HG03196 (cell line): ENCODE results near the gene PALLD.
"Not testable (repeated sequence)": the region's sequence is repeated elsewhere in the genome, so short reads cannot be mapped to it uniquely, and the experiment has no call there.

ENCODE experiments used
- ATAC-seq: cut with Tn5 transposase; IDR thresholded peaks from one replicate; pipeline ENCODE4 v1.9.1; 2021; ENCODE audit not compliant: unreplicated experiment

Gene PALLD

DNA sequence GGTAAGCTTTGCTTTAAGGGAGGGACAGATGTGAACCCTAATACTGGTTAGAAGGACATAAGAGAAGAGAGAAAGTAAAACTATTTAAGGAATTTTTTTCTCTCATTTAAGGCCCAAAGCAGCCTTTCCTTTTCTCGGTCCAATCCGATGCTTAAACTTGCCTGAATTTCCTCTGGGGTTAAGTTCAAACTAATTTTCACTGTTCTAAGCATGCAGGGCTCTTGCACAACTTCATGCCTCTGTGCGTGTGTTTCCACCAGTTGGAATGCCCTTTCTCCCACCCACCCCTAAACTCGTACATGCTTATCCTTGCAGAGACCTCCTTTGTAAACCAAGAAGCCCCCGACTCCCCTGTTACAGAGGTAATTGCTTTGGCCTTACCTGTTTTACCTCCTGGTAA, 308.5 kb downstream of the PALLD start:
- ATAC-seq, result no peak

DNA sequence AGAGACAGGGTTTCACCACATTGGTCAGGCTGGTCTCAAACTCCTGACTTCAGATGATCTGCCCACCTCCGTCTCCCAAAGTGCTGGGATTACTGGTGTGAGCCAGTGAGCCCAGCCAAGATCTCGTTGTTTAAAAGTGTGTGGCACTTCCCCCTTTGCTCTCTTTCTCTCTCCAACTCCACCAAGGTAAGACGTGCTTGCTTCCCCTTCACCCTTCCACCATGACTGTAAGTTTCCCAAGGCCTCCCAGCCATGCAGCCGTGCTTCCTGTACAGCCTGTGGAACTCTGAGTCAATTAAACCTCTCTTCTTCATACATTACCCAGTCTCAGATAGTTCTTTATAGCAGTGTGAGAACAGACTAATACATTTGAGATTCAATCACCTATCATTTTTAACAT, 309.4 kb downstream of the PALLD start:
- ATAC-seq, result not testable (repeated sequence)

DNA sequence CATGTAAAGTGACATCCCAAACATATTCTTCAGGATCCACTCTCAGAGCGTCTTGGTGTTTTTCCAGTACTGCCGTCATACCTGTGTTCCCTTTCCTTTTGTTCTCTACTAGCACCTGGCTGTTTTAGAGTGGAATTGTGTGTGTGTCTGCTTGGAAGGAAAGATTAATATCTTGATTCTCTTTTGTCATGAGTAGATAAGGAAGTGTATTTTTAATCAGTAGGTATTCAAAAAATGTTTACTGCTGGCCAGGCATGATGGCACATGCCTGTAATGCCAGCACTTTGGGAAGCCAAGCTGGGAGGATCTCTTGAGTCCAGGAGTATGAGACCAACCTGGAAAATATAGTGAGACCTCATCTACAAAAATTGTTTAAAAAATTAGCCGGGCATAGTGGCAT, 314.4 kb downstream of the PALLD start:
- ATAC-seq, result no peak

DNA sequence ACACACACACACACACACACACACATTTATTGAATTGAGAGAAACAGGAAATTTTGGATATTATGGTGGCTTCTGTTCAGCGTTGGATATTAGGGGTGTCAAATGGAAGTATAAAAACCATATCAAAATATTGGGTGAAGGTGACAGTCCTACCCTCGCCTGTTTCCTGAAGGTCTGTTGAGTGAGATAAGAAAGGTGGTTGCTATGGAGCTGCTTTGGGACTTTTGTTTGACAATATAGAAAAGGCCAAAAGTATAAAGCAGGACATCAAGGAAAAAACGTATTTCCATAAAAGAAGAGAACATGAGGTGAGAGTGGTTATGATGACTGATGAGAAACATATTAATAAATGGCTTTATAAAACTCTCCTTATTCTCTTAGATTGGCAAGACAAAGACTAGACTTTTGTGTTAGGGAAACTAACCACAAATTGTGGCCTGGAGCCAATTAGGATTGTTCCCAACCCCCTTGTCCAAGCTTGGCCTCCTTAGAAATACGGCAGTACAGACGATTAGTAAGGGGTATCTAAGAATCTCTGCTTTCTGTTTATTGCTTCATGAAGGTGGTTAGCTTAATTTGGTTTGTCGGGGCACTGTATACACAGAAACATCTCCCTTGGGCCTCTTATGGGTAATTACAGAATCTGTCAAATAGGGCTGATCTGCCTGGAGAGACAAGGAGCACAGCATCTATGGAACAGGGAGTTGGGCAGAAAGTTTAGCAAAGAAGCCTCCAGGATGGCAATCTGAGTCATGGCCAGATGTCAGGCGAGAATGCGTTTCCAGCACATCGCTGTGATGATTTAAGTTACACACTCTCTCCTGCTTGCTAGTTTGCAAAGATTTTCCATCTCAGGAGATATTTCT, 315.2 kb downstream of the PALLD start:
- ATAC-seq, result no peak

DNA sequence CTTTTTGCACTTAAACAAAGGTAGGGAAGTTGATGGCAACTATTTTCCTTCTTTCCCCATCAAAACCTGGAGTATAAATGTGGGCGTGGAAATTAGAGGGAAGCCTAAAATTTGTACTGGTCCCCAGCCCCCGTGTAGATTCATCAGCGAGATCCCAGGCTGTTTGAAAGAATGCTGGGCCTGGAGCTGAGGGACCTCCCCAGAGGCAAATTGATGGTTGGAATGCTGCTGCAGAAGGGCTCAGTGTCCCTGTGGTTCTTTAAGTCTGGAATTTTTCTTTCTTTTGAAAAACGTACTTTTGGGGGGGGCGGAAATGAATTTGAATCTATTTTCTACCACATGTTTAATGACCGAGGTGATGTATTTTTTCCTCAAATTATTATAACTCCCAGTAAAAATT, 316.0 kb downstream of the PALLD start:
- no peak for ATAC-seq

DNA sequence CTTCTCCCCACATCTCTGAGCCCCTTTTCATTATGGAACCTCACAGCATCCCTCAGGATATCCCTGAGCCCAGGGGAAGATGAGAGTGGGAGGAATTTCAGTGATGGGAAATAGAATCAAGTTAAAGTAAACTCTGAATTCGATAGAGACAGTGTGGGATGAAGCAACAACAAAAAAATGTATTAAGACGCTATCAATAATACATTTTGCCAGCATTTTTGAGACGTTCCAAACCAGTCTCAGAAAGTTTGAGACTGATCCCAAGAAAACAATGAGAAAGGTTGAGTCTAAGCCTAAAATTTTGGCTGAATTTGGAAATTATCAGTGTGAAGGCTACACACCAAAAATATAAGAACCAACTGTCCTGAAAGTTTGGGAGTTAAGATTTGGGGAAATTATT, 317.0 kb downstream of the PALLD start:
- ATAC-seq, result no peak

DNA sequence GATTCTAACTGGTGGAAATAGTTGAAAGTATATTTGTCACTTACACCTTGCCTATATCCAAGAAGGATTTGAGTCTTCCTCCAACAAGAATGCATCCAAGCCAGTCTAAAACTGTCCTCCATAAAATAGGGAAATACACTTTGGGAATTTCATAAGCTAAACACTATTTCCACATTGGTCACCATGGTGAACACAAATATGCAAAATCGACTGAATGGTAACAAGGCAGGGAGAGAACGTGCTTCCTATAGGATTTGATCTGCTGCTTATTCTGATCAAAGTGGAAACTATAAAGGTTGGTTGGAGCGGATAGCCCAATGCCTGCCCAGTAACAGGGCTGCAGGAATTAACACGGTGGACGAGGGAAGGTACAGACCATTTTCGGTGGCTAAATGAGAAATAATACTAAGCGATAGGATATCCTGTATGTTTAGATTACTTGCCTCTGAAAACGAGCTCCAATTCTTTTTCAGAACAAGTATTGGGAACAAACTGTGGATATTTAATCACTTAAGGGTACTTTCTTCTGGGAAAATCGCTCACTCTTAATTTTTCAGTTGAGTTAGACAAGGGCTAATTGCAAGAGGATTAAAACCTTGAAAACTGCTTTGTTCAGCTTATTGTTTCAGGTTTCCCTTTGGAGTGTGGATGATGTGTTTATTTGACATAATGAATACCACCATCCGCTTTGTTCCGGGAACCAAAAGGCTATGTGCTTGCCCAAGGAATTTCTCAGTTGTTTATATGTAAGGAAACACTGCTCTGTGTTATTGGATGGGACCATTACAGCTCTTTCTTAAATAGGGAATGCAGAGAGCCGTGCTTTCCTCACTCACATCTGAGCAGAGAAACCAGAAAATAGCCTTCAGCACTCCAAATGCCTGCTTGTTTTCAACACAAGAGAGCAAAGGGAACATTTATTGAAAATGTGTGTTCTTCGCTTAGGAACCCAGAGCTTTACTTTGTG, 318.8 kb downstream of the PALLD start:
- ATAC-seq, result no peak

DNA sequence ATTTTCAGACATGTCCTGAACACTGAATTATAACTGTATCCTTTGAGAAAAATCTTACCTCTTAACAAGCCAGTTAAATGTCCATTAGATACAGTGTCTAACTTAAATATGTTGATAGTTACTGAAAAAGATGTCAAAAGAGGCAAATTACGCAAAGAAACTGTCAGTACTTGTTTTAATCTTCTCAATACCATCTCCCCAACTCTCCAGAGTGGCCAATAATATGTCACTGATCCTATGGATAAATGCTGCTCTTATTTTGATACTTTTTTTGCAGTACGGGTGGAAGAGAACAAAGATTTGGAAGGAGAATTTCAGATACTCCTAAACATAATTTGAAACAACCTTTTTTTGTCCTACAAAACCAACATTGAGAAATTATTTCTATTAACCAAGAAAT, 320.5 kb downstream of the PALLD start:
- no peak for ATAC-seq

DNA sequence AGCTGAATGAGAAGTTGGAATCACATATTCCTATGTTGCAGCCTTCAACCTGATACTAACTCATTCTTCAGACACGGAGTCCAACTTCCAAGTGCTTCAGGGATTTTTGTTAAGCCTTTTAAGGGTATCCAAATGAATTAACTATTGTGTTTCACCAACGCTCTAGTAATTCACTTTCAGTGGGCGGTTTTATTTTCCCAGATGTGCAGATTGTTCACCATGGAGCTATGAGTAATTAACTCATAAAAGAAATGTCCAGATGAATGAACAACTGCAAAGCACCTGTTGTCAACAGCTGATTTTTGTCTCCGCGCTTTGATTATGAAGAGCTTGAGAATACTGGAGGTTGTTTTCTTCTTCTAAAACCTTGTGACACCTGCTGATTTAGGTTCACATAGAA, 325.6 kb downstream of the PALLD start:
- no peak for ATAC-seq

DNA sequence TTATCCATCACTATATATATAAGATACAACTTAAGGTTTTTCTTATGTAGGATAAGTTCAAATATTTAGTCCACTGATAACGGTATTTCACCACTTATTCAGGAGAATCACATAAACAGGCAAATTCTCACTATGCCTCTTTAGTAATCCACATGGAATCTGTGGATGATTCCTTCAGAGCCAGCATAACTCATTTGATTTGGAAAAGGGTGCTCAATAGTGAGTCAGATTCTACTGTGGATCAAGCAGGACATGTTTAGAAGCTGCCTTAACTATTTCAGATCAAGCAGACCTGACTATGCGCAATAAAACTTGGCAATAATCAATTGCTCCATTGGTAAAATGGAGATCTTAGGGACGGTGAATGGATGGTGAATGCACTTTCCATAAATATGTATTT, 329.1 kb downstream of the PALLD start:
- no peak for ATAC-seq

DNA sequence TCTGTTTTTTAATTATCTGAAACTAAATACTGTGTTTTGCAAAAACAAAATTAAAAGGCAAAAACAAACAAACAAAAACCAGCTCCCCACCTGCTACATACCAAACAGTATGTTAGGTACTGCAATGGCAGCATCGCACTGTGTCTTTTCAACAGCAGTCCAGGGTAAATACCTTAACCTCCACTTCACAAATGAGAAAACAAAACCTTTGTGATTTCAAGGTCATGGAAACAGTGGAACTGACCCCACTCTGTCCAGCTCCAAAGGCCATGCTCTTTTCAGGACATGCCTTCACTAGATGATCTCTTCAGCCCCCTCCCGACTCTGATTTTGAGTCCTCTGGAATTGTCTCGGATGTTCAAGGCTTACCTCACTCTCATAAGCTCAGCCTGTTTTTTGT, 329.8 kb downstream of the PALLD start:
- no peak for ATAC-seq

DNA sequence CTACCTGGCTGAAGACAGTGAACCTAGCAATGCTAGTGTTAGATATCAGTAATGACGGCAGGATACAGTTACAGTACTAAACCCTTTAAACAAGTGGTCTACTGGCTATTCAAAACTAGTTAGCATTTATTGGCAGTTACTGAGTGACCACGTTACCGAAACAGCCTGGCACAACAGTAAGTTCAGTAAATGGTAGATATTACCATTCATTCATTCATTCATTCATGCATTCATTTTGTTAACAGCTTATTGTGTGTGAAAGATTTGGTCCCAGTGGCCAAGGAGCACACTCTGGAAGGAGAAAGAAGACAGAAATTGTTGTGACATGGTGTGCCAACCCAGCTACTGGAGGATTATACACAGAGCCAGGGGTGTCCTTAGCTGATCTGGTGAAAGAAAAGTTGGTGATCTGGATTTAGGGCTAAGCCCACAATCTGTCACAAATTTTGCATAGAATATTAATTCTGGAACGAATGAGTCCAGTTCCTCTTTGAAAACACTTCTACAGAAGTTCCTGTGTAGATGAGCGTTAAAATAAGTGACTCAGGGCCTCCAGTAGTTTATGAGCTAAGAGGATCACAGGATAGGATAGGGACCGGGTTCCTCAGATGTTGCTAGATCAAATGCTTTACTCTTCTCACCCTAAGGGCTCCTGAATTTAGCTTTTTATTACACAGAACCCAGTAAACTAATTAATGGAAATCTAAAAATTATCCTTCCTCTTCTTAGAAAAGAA, 334.1 kb downstream of the PALLD start:
- ATAC-seq, result no peak

DNA sequence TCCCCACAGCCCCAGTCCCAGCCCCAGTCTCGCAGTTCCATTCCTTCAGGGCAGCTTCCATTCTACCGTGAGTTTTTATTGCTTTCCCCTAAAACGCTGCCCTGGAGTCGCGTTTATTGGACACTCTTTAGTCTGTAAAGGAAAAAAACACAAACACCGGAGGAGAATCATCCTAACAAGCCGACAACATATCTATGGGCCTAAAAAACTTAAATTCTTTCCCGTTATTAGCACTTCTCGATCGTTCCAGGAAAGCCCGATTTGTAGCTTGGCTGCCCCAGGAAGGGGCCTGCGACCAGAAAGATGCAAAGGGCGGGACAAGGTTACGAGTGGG, 334.7 kb downstream of the PALLD start:
- no peak for ATAC-seq

DNA sequence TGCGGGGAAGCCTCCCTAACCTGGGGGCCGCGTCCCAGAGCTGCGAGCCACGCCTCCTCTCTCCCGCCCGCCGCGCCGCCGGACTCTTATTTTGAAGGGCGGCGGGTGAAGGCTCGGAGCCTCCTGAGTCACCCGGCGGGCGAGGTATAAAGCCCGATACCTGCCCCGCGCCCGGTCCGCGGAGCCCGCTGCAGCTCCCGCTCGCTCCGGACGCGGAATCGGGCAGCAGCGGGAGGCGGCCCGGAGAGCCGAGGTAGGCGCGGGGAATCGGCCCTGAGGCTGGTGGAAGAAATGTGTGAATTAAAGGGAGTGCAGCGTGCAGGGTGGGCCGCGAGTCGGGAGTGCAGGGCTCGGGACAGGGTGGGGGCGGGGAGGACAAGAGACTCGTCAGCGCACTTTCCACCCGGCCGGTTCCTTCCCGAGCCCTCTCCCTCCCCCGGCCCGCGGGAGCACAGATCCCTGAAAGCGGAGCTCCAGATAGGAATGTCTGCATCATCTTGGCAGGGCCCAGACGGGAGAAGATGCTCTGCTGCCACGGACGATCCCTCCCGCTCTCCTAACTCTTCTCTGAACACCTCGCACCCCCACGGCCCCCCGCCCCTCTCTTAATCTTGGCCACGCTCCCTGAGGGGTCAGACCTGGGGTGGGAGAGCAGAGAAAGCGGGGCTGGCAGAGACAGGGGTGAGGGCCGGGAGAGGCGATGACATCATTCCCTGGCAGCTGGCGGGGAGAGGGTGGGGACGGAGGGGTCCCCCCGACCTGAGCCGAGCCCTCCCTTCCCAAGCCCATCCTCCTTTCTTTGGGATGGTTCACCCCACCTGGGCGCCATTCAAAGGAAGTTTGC, 335.3 kb downstream of the PALLD start:
- peak; percentile 84 for ATAC-seq

DNA sequence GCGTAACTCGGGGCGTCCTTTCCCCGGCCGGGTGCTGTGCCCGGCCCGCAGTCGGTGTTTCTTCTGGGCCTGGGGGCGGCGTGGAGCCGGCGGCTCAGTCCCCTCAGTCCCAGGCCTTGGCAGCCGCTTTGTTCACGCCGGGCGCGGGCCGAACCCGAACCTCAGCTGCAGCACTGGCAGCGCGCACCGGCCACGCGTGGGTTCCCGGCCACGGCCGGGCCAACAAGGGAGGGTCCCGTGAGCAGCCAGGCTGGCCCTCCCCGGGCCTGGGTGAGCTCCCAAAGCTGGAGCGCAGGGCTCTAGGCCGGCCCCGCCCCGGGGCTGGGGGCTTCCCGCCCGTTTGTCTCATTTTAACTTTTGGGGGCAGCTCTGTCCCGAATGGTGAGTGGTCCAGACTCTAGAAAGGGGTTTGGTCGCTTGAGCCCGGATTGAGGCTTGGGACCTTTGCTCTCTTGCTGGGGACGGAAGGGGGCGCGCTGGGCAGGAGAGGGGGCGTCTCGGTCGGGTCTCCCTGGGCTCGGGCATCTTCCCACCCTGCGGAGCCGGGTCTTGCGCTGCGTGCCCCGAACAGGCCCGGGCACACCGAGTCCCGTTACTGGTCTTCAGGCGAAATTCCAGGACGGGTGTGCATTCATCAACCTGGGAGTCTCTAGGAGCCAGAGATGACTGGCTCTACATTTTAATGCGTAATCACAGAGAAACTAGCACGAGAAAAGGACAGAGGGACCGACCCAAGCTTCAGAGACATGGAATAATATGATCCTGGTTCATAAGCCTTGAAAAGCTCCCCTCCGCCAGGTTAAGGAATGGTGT, 336.1 kb downstream of the PALLD start:
- ATAC-seq, result no peak

DNA sequence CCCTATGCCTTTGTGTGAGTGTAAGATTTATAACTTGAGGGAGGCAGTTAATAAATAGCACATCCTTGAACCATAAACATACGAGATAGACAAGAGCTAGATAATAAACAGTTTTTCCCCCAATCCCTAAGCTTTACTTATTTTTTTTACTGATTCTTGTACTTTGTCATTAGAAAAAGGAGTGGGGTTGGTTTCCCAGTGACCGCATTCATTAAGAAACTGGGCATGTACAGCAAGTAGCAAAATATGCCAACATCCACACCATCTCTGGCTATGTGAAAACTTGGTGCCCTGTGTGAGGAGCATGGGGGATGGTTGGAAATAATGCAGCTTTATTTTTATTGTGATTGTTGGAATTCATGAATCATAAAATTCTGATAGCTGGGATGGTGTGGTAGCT, 337.0 kb downstream of the PALLD start:
- ATAC-seq, result no peak

DNA sequence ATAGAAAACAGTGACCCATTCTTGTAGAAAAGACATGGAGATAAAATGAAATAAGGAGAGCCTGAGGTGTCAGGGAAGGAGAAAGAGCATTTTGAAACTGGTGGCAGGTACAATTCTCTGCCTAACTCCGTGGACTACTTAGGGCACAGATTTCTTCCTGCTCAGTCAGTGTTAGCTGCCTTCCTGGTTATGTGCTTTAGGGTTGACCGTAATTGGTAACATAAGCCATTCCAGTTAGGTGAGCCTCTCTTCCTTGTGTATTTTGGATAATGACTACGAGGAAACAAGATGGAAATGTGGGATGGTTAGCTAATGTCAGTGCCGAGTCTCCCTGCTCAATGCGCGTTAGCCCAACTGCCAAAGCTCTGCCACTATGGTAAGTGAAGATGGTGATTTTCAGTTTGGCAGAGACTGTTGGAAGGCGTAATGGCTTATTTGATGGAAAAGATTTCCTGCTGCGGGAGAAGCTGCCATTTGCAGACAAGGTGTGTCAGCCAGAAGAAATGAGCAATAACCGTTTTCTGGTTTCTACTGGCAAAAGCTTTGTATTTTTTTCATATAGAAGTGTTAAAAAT, 339.1 kb downstream of the PALLD start:
- no peak for ATAC-seq

DNA sequence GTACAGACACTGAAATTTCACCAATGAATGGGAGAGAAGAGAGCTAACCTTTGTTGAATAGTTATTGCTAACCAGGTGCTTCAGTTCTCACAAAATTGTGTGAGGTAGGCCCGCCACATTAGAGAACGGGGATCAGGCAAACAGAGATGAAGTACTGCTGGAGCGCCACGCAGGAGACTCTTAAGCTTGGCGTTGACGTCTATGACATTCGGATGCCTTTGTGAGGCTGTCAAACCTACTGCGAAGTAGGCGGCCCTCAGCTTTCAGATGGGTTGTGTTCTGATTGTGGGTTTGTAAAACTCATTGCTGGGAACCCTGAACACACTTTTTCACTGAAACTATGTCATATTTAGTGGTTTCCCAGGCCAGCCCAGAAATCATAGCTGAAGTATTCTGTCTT, 339.6 kb downstream of the PALLD start:
- ATAC-seq, result no peak

DNA sequence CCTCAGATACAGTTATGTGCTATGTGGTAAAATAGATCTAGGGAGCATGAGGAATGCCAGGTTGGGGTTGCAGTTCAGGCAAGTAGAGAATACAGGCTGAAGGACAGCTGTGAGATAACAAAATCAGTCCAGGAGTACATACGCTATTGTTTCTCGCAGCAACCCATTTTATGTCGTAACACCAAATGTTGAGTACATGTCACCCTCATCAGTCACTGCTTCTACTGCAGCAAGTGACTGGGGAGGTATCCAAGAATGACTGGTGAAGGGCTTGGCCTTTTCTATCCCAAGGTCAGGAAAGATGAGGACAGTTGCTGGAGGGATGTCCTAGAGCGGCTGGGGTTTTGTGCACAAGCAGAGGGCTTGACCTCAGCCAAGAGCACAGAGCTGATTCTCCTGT, 341.1 kb downstream of the PALLD start:
- no peak for ATAC-seq
